Esophagus squamous epithelium (tissue), 5 donors: ENCODE measurements around the gene HSDL2. TPM values are rescaled to one million over a fixed set of nuclear protein-coding genes. Genes with fewer than 3 reads are reported as not detected.

Experiments used
- DNase-seq: peaks from one replicate; lab custom pipeline; 2025; lab: John Stamatoyannopoulos, UW
- H3K27ac ChIP-seq, 4 donors: fragments of 200-600 bp; sonication (generic); one replicate each; pipeline ENCODE4 v1.5.1; 2016 to 2019; ENCODE audit warnings: mild to moderate bottlenecking in 1 of 4
- H3K27me3 ChIP-seq, 4 donors: fragments of 200-600 bp; sonication (generic); 1 replicate in 3 of 4; 2 replicates in 1 of 4; pipeline versions ENCODE4 v1.5.1 to v1.6.0; 2017 to 2021; ENCODE audit warnings: antibody characterized with exemption in 1 of 4
- H3K36me3 ChIP-seq, 3 donors: fragments of 200-600 bp; sonication (generic); one replicate each; pipeline ENCODE4 v1.5.1; 2016 to 2019
- H3K4me1 ChIP-seq, 3 donors: fragments of 200-600 bp; sonication (generic); one replicate each; pipeline ENCODE4 v1.5.1; 2017 to 2019
- H3K4me3 ChIP-seq, 4 donors: fragments of 200-600 bp; sonication (generic); 1 replicate in 3 of 4; 2 replicates in 1 of 4; pipeline ENCODE4 v1.5.1; 2016 to 2019; ENCODE audit warnings: mild to moderate bottlenecking in 2 of 4, moderate library complexity in 1 of 4
- H3K9me3 ChIP-seq, 3 donors: fragments of 200-600 bp; sonication (generic); one replicate each; pipeline ENCODE4 v1.5.1; 2016 to 2019
- POLR2A ChIP-seq, 4 donors: fragments of 450-650 bp; IDR thresholded peaks; one replicate each; pipeline ENCODE4 v1.6.1; 2017; ENCODE audit warnings: antibody characterized with exemption in 4 of 4, mild to moderate bottlenecking in 4 of 4, moderate library complexity in 3 of 4
- WGBS, 2 donors: methylation state at CpG; one replicate each; pipeline ENCODE4 v1.1.5; 2018; 5-methylcytosine and 5-hydroxymethylcytosine counted together
- intact Hi-C: fragments of 100-400 bp; cut with DNase I; formaldehyde crosslinking; loops from one replicate; pipeline ENCODE4 v1.15.0; 2022
- total RNA-seq, 4 donors: library from RNA; depleted of rRNA; stranded (reverse); fragments of >200 nt; gene quantifications; one replicate each; pipeline ENCODE4 v1.1.0, GENCODE V29; 2016
- TF ChIP-seq, protein P1 (sequence below), 6 experiments: fragments of 450-650 bp in 4 of 6; fragments of 200-600 bp in 2 of 6; sonication (generic) in 2 of 6; IDR thresholded peaks; one replicate each; pipeline ENCODE4 v1.5.1; 2016 to 2019; ENCODE audit warnings: antibody characterized with exemption in 6 of 6, mild to moderate bottlenecking in 4 of 6, moderate library complexity in 4 of 6
- donor health status: DM: yes; HTN: yes; CAD: no.

Gene HSDL2
- total RNA-seq, 4 donors from 2014 or later: 18.5 to 49.4 (median 36.0) TPM

DNA sequence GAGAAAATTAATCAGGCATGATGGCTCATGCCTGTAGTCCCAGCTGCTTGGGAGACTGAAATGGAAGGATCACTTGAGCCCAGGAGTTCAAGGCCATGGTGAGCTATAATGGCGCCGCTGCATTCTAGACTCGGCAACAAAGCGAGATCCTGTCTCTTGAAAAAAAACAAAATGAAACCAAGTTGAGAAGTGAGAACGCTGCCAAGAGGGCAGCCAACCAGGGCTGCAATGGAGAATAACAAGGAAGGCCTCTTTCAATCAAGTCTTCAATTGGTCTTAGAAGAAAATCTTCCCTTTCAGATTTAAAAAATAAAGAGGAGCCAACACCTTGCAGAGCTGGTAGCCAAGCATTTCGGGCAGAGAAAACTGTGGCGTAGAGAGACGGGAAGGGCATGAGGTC lies 121.4 kb downstream of the HSDL2 start:
- TF ChIP-seq POLR2A (IDR thresholded peaks at IDR 0.05): no peak
- TF ChIP-seq, protein P1, sequence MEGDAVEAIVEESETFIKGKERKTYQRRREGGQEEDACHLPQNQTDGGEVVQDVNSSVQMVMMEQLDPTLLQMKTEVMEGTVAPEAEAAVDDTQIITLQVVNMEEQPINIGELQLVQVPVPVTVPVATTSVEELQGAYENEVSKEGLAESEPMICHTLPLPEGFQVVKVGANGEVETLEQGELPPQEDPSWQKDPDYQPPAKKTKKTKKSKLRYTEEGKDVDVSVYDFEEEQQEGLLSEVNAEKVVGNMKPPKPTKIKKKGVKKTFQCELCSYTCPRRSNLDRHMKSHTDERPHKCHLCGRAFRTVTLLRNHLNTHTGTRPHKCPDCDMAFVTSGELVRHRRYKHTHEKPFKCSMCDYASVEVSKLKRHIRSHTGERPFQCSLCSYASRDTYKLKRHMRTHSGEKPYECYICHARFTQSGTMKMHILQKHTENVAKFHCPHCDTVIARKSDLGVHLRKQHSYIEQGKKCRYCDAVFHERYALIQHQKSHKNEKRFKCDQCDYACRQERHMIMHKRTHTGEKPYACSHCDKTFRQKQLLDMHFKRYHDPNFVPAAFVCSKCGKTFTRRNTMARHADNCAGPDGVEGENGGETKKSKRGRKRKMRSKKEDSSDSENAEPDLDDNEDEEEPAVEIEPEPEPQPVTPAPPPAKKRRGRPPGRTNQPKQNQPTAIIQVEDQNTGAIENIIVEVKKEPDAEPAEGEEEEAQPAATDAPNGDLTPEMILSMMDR (IDR thresholded peaks at IDR 0.05): no peak
- intact Hi-C loops: no loop called here
- no peaks in the 10 kb centered on the region for H3K36me3 ChIP-seq
- DNase-seq: no peak
- no peak overlapping the region for H3K27ac ChIP-seq
- H3K4me3 ChIP-seq: no peak overlapping the region
- no peaks in the 10 kb centered on the region for H3K27me3 ChIP-seq
- no peaks in the 10 kb centered on the region for H3K9me3 ChIP-seq
- H3K4me1 ChIP-seq: peaks cover 0 to 14% (median 0%) of the 10 kb centered on the region in 3 donors
- WGBS, 2 donors: 85 to 91% methylated on average over 8 of the region's 8 CpGs

- no peak overlapping the region for H3K27ac ChIP-seq
- WGBS, 2 donors: 64 to 70% methylated on average over 3 of the region's 3 CpGs
- H3K36me3 ChIP-seq: no peaks in the 10 kb centered on the region
- no peak overlapping the region for H3K4me3 ChIP-seq
- H3K9me3 ChIP-seq: no peaks in the 10 kb centered on the region
- TF ChIP-seq, protein P1 (IDR thresholded peaks at IDR 0.05): no peak
- TF ChIP-seq POLR2A (IDR thresholded peaks at IDR 0.05): no peak
- H3K27me3 ChIP-seq: no peaks in the 10 kb centered on the region
- intact Hi-C loops: no loop called here
- H3K4me1 ChIP-seq: peaks cover 0 to 14% (median 0%) of the 10 kb centered on the region in 3 donors
- no peak for DNase-seq
Observed at GRCh38 chr9:112502175-112502946, 122.5 kb downstream of the HSDL2 start.

GRCh38 chr9:112503170-112503569 lies 123.3 kb downstream of the HSDL2 start:
- TF ChIP-seq, protein P1 (IDR thresholded peaks at IDR 0.05): no peak
- Histone ChIP-seq H3K27ac (no peak overlapping the region), H3K4me1 (peaks cover 0 to 14% (median 0%) of the 10 kb centered on the region in 3 donors), H3K27me3 (no peaks in the 10 kb centered on the region), H3K9me3 (no peaks in the 10 kb centered on the region), H3K4me3 (no peak overlapping the region), H3K36me3 (no peaks in the 10 kb centered on the region)
- intact Hi-C loops: no loop called here
- no peak for DNase-seq
- WGBS, 2 donors: 29 to 61% methylated on average over 5 of the region's 5 CpGs

DNA sequence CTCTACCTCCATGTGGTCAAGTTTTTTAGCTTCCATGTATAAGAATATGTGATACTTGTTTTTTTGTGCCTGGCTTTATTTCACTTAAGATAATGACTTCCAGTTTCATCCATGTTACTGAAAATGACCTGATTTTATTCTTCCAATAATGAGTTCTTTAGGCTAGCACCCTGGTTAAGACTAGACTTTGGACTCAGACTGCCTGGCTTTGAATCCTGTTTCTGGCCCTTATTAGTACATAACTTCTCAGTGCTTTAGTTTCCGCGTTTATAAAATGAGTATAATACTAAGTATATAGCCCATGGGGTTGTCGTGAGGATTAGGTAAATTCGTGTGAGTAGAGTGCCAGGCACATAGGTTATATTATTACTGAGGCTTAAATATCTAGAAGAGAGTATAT lies 125.2 kb downstream of the HSDL2 start:
- intact Hi-C loops: no loop called here
- 76 to 82% methylated on average over 4 of the region's 4 CpGs for WGBS, 2 donors
- DNase-seq: no peak
- Histone ChIP-seq H3K4me1 (peaks cover 0 to 14% (median 0%) of the 10 kb centered on the region in 3 donors), H3K9me3 (no peaks in the 10 kb centered on the region), H3K27ac (no peak overlapping the region), H3K27me3 (no peaks in the 10 kb centered on the region), H3K4me3 (no peak overlapping the region), H3K36me3 (no peaks in the 10 kb centered on the region)
- no peak for TF ChIP-seq POLR2A (IDR thresholded peaks at IDR 0.05)
- TF ChIP-seq, protein P1 (IDR thresholded peaks at IDR 0.05): no peak

GRCh38 chr9:112505607-112506006 lies 125.7 kb downstream of the HSDL2 start:
- no peak for DNase-seq
- no peak overlapping the region for H3K27ac ChIP-seq
- no peaks in the 10 kb centered on the region for H3K27me3 ChIP-seq
- no peak overlapping the region for H3K4me3 ChIP-seq
- peaks cover 0 to 14% (median 0%) of the 10 kb centered on the region in 3 donors for H3K4me1 ChIP-seq
- intact Hi-C loops: no loop called here
- no peak for TF ChIP-seq POLR2A (IDR thresholded peaks at IDR 0.05)
- TF ChIP-seq, protein P1 (IDR thresholded peaks at IDR 0.05): no peak
- H3K9me3 ChIP-seq: no peaks in the 10 kb centered on the region
- no peaks in the 10 kb centered on the region for H3K36me3 ChIP-seq
- 78 to 79% methylated on average over 4 of the region's 4 CpGs for WGBS, 2 donors
